Naive thymus-derived CD8-positive, alpha-beta T cell (primary cell): Measurements from ENCODE around the gene WDSUB1. TPM values are rescaled to one million over a fixed set of nuclear protein-coding genes. Genes with fewer than 3 reads are reported as not detected.

ENCODE experiments used
- ATAC-seq, 2 donors: fragments of 150-1000 bp; cut with Tn5 transposase in 1 of 2; sonication (Bioruptor Pico), chemical (Tn5 transposase) in 1 of 2; 1 replicate in 1 of 2; 2 replicates in 1 of 2; pipeline ENCODE4 v1.10.0; 2021; ENCODE audit warnings: mild to moderate bottlenecking in 2 of 2, moderate library complexity in 2 of 2
- POLR2A ChIA-PET: fragments of 350-600 bp; sonication (Branson Sonifier 250); formaldehyde crosslinking; loops from one replicate; lab custom pipeline; 2021; ENCODE audit warnings: antibody characterized with exemption; lab: Charles Lee
- DNase-seq, 10 donors: peaks; one replicate each; pipeline versions ENCODE4 v3.0.0 to v3.0.0-alpha.2; 2020 to 2022
- H3K27ac Mint-ChIP-seq, 10 donors: one replicate each; pipeline ENCODE4 v1.8.0; 2020 to 2022; ENCODE audit warnings: mild to moderate bottlenecking in 10 of 10, mixed read lengths in 10 of 10, moderate library complexity in 4 of 10, inconsistent platforms in 1 of 10
- H3K27me3 Mint-ChIP-seq, 5 donors: one replicate each; pipeline ENCODE4 v1.8.0; 2021 to 2022; ENCODE audit warnings: mixed read lengths in 5 of 5
- H3K36me3 Mint-ChIP-seq, 3 donors: one replicate each; pipeline ENCODE4 v1.8.0; 2020 to 2022; ENCODE audit warnings: mixed read lengths in 3 of 3, mild to moderate bottlenecking in 2 of 3, inconsistent platforms in 1 of 3
- H3K4me1 Mint-ChIP-seq, 4 donors: one replicate each; pipeline ENCODE4 v1.8.0; 2021 to 2022; ENCODE audit warnings: mixed read lengths in 4 of 4
- H3K4me3 Mint-ChIP-seq, 10 donors: one replicate each; pipeline ENCODE4 v1.8.0; 2020 to 2022; ENCODE audit warnings: mild to moderate bottlenecking in 10 of 10, mixed read lengths in 10 of 10, moderate library complexity in 6 of 10, inconsistent platforms in 1 of 10
- H3K9me3 Mint-ChIP-seq, 9 donors: one replicate each; pipeline ENCODE4 v1.8.0; 2020 to 2022; ENCODE audit warnings: mixed read lengths in 9 of 9, mild to moderate bottlenecking in 3 of 9, inconsistent platforms in 1 of 9, moderate library complexity in 1 of 9
- polyA plus RNA-seq, 3 donors: library from polyadenylated mRNA; unstranded; fragments of 300-500 nt; fragmentation: Illumina TruSeq; gene quantifications; one replicate each; pipeline ENCODE4 v1.2.3, GENCODE V29; 2021
- total RNA-seq, 8 experiments: library from RNA in 2 of 8; stranded (reverse) in 2 of 8; gene quantifications; one replicate each; pipeline ENCODE4 v1.2.3 and lab custom pipeline; 2021 to 2026

The WDSUB1 gene, protein sequence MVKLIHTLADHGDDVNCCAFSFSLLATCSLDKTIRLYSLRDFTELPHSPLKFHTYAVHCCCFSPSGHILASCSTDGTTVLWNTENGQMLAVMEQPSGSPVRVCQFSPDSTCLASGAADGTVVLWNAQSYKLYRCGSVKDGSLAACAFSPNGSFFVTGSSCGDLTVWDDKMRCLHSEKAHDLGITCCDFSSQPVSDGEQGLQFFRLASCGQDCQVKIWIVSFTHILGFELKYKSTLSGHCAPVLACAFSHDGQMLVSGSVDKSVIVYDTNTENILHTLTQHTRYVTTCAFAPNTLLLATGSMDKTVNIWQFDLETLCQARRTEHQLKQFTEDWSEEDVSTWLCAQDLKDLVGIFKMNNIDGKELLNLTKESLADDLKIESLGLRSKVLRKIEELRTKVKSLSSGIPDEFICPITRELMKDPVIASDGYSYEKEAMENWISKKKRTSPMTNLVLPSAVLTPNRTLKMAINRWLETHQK
- 1 to 10 TPM; 7.6 to 8.8 TPM for total RNA-seq
- 1 to 10 TPM; 7.5 to 9.0 (median 8.5) TPM for polyA plus RNA-seq
- total RNA-seq (lab: John Stamatoyannopoulos, UW): 0.98 to 15.6 (median 11.8) reads per million in 6 experiments

DNA sequence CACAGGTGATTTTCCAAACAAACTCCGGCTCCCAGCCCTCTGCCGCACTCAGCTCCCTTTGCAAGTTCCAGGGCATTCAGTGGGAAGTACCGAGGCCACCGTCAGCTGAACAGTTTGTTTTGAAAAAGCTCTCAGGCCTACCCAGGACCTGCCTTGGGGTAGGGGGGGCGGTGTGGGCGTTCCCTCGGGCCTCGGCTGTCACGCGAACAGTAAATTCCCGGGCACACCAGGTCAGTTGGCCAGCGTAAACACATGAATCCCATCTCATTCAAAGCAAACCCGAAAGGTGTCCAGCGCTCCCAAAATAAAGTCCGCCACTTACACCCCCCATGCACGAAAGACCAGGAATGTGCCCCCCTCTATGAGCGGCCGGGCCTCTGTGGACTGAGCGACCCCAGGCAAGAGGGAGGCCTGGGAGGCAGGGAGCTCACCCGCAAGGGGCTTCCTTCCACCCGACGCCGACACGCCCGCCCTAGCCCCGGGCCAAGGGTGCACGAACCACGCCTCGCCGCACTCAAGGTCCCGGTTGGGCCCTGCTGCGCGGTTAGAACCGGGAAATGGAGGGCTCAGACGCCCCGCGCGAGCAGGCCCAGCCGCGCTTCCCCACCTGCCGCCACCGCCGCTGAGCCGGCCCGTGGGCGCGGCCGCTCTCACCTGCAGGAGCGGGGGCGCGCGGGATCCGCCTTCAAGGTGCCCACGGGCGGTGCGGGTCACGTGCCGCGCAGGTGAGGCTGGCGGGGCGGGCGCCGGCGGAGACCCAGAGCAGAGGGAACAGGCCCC, at the start of gene WDSUB1:
WDSUB1 (minus strand) TSS at position 775 of the 780 bp plus-strand sequence. CDS start 3,634 bp downstream, outside the sequence.
- POLR2A ChIA-PET: interaction anchor here (0.5 to 3.0 kb wide), 5 partner anchors 54 to 1879 kb away, joined by 3 to 18 read pairs (median 3); partner anchors contain the start of genes LY75 and MARCHF7
- peaks cover 6 to 57% (median 28%) of the 10 kb centered on the region in 4 donors for H3K4me1 Mint-ChIP-seq
- no peaks in the 10 kb centered on the region for H3K9me3 Mint-ChIP-seq

DNA sequence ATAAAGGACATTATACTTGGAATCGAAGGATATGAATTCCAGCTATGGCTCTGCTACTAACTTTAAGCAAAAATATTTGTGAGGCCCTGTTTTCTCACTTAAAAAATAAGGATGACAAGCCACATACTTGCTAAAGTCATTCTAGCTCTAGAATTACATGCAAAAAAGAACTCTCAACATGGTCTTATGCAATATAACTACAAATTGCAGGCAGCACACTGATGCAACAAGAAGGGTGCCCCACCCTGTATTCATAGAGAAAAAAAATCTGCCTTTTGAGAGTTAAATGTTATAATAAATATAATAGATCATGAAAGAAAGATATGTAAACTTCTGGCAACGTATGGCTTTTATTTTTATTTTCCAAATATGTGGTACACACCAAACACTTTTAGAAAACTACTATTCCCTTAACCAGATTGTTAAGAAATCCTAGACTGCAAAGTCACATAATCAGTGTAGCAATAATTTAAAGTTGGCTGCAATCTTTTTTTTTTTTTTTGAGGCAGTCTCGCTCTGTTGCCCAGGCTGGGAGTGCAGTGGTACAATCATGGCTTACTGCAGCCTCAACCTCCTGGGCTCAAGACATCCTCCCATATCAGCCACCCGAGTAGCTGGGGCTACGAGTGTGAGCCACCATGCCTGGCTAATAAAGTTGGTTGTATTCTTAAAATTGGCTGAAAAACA, 40.2 kb upstream of the WDSUB1 start:
- no peaks in the 10 kb centered on the region for H3K9me3 Mint-ChIP-seq
- DNase-seq (no peak), ATAC-seq (no peak)
- no peak overlapping the region for H3K27ac Mint-ChIP-seq
- peaks cover 9 to 42% (median 29%) of the 10 kb centered on the region in 3 donors for H3K36me3 Mint-ChIP-seq
- POLR2A ChIA-PET: no interaction called here
- no peaks in the 10 kb centered on the region for H3K27me3 Mint-ChIP-seq
- H3K4me1 Mint-ChIP-seq: no peaks in the 10 kb centered on the region
- H3K4me3 Mint-ChIP-seq: no peak overlapping the region

More for the DNA sequence above, at the start of gene WDSUB1:
- H3K4me3 Mint-ChIP-seq: peak within 1 kb of the TSS; percentile 79 to 94 (median 88)
- DNase-seq (peak in 6 of 10 donors; percentile 2 to 64 (median 20)), ATAC-seq (peak; percentile 3 to 51)
- H3K36me3 Mint-ChIP-seq: peaks cover 0 to 16% (median 12%) of the 10 kb centered on the region in 3 donors
- H3K27me3 Mint-ChIP-seq: no peaks in the 10 kb centered on the region
- H3K27ac Mint-ChIP-seq: peak within 1 kb of the TSS; percentile 67 to 95 (median 90)

DNA sequence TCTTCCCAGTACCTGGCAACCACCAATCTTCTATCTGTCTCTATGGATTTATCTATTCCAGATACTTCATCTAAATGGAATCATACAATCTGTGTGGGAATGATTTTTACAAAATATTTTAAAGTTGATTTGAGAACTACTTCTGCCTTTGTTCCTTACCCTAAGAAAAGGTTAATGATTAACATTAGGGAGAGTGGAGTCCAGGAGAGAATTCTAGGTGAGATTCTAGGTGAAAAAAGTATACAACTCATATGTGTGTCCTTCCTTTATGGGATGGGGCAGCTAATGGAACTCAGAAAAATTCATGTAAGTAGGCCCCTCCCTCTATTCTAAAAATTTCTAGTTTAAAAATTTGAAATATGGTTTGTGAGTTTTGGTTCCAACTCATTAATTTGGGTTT, 35.9 kb upstream of the WDSUB1 start:
- Mint-ChIP-seq H3K36me3 (peaks cover 0 to 31% (median 24%) of the 10 kb centered on the region in 3 donors), H3K9me3 (no peaks in the 10 kb centered on the region), H3K4me1 (no peaks in the 10 kb centered on the region), H3K27me3 (no peaks in the 10 kb centered on the region), H3K27ac (no peak overlapping the region), H3K4me3 (no peak overlapping the region)
- no peak for DNase-seq
- ATAC-seq: no peak
- POLR2A ChIA-PET: no interaction called here

DNA sequence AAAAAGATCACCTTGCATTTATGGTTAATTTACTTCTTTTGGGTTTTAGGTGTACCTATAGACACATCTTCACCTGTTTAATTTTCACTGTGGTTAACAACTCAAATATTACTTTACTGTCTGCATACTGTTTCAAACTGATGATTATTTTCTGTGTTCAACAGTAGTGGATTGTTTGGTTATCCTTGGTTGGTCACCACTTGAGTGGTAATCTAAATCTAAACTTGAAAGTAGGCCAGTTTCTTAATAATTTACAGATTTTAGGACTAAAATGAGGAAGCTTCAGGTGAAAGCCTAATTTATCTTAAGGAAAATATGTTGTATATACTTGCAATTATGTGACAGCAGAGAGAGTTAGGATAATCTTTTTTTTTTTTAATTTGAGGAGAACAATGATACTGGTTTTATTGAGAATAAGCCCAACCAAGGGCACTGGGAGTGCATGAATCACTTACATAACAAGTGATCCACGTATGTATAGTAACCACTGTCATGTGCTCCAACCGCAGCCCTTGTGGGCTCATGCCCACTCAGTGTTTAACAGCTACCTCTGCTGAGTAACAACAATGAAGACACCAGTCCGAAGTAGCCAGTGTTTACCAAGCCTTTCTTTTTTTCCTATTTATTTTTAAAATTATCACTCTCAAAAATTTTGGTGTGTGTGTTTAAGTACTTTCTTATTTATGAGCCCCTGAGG, 31.0 kb upstream of the WDSUB1 start:
- ATAC-seq (no peak), DNase-seq (no peak)
- Mint-ChIP-seq H3K4me1 (no peaks in the 10 kb centered on the region), H3K4me3 (no peak overlapping the region), H3K27me3 (no peaks in the 10 kb centered on the region), H3K9me3 (peaks cover 0 to 8% (median 0%) of the 10 kb centered on the region in 9 donors), H3K36me3 (peaks cover 0 to 23% (median 17%) of the 10 kb centered on the region in 3 donors), H3K27ac (peak overlapping the region in 1 of 10 donors; percentile 33)
- POLR2A ChIA-PET: no interaction called here

DNA sequence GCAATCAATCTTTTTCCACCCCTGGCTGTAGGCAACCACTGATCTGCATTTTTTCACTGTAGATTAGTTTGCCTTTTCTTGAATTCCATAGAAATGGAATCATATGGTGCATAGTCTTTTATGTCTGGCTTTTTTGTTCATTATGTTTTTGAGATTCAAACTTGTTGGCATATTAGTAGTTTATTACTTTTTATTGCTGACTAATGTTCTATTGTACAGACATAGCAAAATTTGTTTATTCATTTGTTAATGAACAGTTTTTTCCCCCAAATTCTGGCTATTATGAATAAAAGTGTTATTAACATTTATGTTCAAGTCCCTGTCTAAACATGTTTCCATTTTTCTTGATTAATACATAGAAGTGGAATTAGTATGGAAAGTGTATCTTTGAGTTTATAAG, 21.4 kb upstream of the WDSUB1 start:
- no peak overlapping the region for H3K4me3 Mint-ChIP-seq
- ATAC-seq (no peak), DNase-seq (no peak)
- peaks cover 4 to 20% (median 8%) of the 10 kb centered on the region in 9 donors for H3K9me3 Mint-ChIP-seq
- H3K36me3 Mint-ChIP-seq: peaks cover 0 to 18% (median 12%) of the 10 kb centered on the region in 3 donors
- H3K4me1 Mint-ChIP-seq: no peaks in the 10 kb centered on the region
- POLR2A ChIA-PET: no interaction called here
- no peak overlapping the region for H3K27ac Mint-ChIP-seq
- H3K27me3 Mint-ChIP-seq: peaks cover 4 to 13% (median 10%) of the 10 kb centered on the region in 5 donors

GRCh38 chr2:159300586-159300985, 14.1 kb upstream of the WDSUB1 start:
- no peak for DNase-seq
- H3K36me3 Mint-ChIP-seq: peaks cover 0 to 18% (median 12%) of the 10 kb centered on the region in 3 donors
- H3K9me3 Mint-ChIP-seq: peaks cover 6 to 20% (median 8%) of the 10 kb centered on the region in 9 donors
- H3K27me3 Mint-ChIP-seq: peaks cover 0 to 10% (median 9%) of the 10 kb centered on the region in 5 donors
- no peak for ATAC-seq
- H3K4me3 Mint-ChIP-seq: no peak overlapping the region
- POLR2A ChIA-PET: no interaction called here
- no peaks in the 10 kb centered on the region for H3K4me1 Mint-ChIP-seq
- no peak overlapping the region for H3K27ac Mint-ChIP-seq

GRCh38 chr2:159298967-159299366, 12.5 kb upstream of the WDSUB1 start:
- ATAC-seq (no peak), DNase-seq (no peak)
- H3K27me3 Mint-ChIP-seq: peaks cover 0 to 9% (median 0%) of the 10 kb centered on the region in 5 donors
- no peak overlapping the region for H3K27ac Mint-ChIP-seq
- peaks cover 0 to 5% (median 4%) of the 10 kb centered on the region in 3 donors for H3K36me3 Mint-ChIP-seq
- peaks cover under 1 to 7% (median 4%) of the 10 kb centered on the region in 9 donors for H3K9me3 Mint-ChIP-seq
- POLR2A ChIA-PET: no interaction called here
- no peaks in the 10 kb centered on the region for H3K4me1 Mint-ChIP-seq
- H3K4me3 Mint-ChIP-seq: no peak overlapping the region

GRCh38 chr2:159297042-159297707, 10.7 kb upstream of the WDSUB1 start:
- POLR2A ChIA-PET: no interaction called here
- no peaks in the 10 kb centered on the region for H3K4me1 Mint-ChIP-seq
- no peaks in the 10 kb centered on the region for H3K9me3 Mint-ChIP-seq
- DNase-seq: no peak
- H3K27ac Mint-ChIP-seq: no peak overlapping the region
- no peak for ATAC-seq
- H3K27me3 Mint-ChIP-seq: peaks cover 0 to 7% (median 0%) of the 10 kb centered on the region in 5 donors
- no peak overlapping the region for H3K4me3 Mint-ChIP-seq
- H3K36me3 Mint-ChIP-seq: no peaks in the 10 kb centered on the region

DNA sequence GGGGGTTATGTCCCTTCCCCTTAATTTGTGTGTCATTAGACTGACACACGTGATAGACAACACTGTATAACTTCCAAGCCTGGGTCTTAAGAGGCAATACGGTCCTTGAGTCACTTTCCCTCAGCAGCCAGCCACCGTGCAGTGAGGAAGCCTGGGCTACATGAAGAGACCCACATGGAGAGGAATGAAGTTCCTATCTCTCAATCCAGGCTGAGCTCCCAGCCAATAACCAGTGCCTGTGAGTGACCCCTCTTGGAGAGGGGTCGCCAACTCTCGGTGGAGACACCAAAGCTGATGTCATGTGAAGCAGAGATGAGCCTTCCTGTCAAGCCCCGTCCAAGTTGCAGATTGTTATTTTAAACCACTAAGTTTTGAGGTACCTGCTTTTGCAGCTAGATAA, 5.7 kb upstream of the WDSUB1 start:
- Mint-ChIP-seq H3K27me3 (peaks cover 0 to 3% (median 0%) of the 10 kb centered on the region in 5 donors), H3K4me3 (no peak overlapping the region), H3K4me1 (peaks cover 4 to 12% (median 12%) of the 10 kb centered on the region in 4 donors), H3K9me3 (no peaks in the 10 kb centered on the region), H3K27ac (no peak overlapping the region), H3K36me3 (no peaks in the 10 kb centered on the region)
- no peak for ATAC-seq
- DNase-seq: no peak
- POLR2A ChIA-PET: no interaction called here

DNA sequence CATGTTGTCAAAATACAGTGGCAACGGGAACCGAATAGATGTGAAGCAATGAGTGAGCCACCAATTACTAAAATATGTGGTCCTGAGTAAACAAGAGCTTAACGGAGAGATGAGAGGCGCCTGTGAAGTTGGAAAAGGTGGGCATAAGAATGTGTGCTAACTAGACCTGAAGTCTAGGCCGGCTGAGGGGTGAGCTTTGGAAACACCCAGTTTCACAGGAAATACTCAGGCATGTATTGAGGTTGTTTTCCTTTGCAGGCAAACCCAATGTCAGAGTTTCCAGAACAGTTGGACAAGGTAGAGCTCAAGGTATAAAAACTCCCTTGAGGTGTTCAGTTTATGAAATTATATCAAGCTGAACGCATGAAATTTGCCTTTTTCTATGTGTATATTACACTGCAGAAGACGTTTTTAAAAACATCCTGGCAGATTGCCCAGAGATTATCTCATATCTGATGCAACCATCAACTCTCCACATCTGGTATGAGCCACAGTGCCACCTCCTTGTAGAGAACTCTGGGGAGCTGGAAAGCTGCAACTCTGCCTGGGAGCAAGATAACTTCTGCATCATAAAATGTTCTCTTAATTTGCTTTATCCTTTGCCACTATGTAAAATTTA, 3.9 kb upstream of the WDSUB1 start:
- Mint-ChIP-seq H3K4me3 (peak overlapping the region in 7 of 10 donors; percentile 3 to 52 (median 15)), H3K4me1 (peaks cover 4 to 22% (median 19%) of the 10 kb centered on the region in 4 donors), H3K36me3 (no peaks in the 10 kb centered on the region), H3K9me3 (no peaks in the 10 kb centered on the region), H3K27ac (peak overlapping the region in 8 of 10 donors; percentile 3 to 82 (median 36)), H3K27me3 (peaks cover 0 to 2% (median 0%) of the 10 kb centered on the region in 5 donors)
- POLR2A ChIA-PET: interaction anchor here (1.0 kb wide), 1 partner anchor 422 kb away, joined by 3 read pairs; the partner anchor contains the start of gene MARCHF7
- ATAC-seq (no peak), DNase-seq (peak in 5 of 10 donors; percentile 17 to 53 (median 30))
